GM12872 (cell line): ENCODE results near the gene FAM107B.

ENCODE experiments used
- CTCF ChIP-seq: IDR thresholded peaks from 3 replicates; pipeline ENCODE4 v1.5.1; 2011; ENCODE audit warnings: low read depth, mild to moderate bottlenecking, low read length, moderate library complexity; ENCODE audit not compliant: insufficient read depth

FAM107B gene

GRCh38 chr10:14527915-14528314, 246.8 kb downstream of the FAM107B start:
- TF ChIP-seq CTCF, result no peak

- TF ChIP-seq CTCF, result no peak
Measured at GRCh38 chr10:14527134-14527844, 247.4 kb downstream of the FAM107B start.

GRCh38 chr10:14526326-14526725, 248.4 kb downstream of the FAM107B start:
- no peak for TF ChIP-seq CTCF

GRCh38 chr10:14524691-14525324, 249.9 kb downstream of the FAM107B start:
- no peak for TF ChIP-seq CTCF

- TF ChIP-seq CTCF, result no peak
Measured at GRCh38 chr10:14523286-14523685, 251.4 kb downstream of the FAM107B start.

- TF ChIP-seq CTCF, result no peak
Measured at GRCh38 chr10:14519785-14520184, 254.9 kb downstream of the FAM107B start.

- TF ChIP-seq CTCF, result no peak
Measured at GRCh38 chr10:14518149-14518548, 256.5 kb downstream of the FAM107B start.
